RKO (cell line): ENCODE results near the gene ENTPD6.
A peak's percentile ranks its signal among the peaks of the same experiment; 100 is the strongest.
"Not testable (repeated sequence)": the region's sequence is repeated elsewhere in the genome, so short reads cannot be mapped to it uniquely, and the experiment has no call there.

Source experiments
- DNase-seq: peaks from one replicate; pipeline ENCODE4 v3.0.0-alpha.2; 2016; ENCODE audit warnings: low spot score

ENTPD6 gene

DNA sequence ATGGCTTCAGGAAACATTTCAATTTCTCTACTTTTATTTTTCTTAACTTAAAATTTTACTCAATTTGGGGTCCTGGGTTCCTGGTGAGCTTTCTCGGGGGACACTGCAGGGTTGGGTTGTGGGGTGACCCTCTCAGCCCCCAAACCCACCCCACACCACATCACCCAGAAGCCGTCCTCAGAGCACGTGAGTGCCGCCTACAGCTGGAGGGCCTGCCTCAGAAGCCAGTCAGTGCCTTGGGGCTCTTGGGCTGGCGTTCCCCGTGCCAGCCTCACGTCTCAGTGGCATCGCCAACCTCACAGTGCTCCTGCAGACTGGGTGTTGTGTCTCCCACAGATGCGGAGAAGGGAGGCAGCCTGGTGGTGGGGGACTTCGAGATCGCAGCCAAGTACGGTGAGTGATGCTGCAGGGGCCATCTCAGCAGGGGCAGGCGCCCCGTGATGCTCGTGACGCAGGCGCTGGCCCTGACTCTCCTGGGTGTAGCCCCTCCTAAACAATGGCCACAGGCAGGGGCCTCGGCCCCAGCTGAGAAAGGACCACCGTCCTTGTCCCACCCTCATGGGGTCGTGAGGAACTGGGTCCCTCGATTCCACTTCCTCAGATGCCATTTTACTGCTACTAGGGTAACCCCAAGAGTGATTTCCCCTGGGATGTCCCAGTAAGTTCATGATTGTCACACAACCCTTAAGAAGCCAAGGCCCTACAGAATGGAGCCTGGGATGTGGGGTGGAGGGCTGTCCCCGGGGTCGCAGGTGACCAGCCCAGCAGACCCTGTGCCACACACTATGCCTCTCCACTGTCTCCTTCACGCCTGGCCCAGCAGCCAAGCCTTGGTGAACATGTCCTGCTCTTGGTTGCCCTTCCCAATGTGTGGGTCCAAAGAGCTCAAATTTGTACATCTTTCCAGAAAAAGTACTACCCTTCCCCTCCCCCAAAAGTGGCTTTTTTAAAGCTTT, 28.5 kb downstream of the ENTPD6 start:
- DNase-seq = no peak

DNA sequence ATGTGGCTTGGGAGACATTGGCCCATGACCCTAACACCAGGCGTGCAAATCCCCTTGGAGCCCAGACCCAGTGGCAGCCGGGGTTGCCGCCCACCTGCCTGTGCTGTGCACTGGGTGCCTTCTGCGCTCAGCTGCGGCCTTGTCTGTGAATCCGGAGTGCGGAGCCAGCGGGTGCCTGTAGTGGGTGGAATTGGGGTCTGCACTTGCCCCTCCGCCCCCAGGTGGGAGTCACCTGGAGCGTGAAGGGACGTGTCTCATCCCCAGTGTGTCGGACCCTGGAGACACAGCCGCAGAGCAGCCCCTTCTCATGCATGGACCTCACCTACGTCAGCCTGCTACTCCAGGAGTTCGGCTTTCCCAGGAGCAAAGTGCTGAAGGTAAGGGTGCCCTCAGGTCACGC, 29.4 kb downstream of the ENTPD6 start:
- DNase-seq = no peak

DNA sequence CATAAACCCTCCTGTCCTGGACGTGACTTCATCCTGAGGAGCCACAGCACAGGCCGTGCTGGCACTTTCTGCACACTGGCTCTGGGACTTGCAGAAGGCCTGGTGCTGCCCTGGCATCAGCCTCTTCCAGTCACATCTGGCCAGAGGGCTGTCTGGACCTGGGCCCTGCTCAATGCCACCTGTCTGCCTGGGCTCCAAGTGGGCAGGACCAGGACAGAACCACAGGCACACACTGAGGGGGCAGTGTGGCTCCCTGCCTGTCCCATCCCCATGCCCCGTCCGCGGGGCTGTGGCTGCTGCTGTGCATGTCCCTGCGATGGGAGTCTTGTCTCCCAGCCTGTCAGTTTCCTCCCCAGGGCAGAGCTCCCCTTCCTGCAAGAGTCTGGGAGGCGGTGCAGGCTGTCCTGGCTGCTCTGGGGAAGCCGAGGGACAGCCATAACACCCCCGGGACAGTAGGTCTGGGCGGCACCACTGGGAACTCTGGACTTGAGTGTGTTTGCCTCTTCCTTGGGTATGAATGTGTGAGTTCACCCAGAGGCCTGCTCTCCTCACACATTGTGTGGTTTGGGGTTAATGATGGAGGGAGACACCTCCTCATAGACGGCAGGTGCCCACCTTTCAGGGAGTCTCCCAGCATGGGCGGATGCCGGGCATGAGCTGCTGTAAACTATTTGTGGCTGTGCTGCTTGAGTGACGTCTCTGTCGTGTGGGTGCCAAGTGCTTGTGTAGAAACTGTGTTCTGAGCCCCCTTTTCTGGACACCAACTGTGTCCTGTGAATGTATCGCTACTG, 30.3 kb downstream of the ENTPD6 start:
- DNase-seq = no peak

DNA sequence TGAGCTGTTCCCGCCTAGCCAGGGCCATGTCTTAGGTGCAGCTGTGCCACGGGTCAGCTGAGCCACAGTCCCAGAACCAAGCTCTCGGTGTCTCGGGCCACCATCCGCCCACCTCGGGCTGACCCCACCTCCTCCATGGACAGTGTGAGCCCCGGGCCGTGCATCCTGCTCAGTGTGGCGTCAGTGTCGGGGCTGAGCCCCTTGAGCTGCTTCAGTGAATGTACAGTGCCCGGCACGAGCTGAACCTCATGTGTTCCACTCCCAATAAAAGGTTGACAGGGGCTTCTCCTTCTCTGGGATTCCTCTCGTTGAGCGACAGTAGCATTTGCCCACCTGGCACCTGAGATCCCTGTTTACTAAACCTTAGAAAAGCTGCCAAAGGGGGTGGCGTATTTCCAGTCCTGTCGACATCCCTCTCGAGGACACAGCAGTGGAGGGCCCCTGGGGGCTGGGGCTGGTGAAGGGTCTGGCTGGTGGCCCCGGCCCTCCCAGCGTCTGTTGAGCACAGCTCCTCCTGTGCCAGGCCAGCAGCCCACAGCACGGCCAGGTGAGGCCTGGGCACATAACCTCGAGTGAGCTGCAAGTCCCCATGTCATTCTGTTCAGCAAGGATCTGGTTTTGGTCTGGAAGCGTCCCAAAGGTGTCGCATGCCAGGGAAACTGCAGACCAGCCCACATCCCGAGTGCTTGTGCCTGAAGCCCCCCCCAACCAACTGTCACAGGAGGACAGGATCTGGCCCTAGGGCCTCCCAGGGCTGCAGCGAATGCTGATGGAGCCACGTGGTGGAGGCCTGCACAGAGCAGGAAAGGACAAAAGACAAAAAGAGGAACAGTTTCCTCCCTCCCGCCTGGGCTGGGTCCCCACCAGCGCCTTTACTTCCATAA, 31.2 kb downstream of the ENTPD6 start:
- DNase-seq = no peak

GRCh38 chr20:25227317-25227831, 31.9 kb downstream of the ENTPD6 start:
- DNase-seq = peak; percentile 86

DNA sequence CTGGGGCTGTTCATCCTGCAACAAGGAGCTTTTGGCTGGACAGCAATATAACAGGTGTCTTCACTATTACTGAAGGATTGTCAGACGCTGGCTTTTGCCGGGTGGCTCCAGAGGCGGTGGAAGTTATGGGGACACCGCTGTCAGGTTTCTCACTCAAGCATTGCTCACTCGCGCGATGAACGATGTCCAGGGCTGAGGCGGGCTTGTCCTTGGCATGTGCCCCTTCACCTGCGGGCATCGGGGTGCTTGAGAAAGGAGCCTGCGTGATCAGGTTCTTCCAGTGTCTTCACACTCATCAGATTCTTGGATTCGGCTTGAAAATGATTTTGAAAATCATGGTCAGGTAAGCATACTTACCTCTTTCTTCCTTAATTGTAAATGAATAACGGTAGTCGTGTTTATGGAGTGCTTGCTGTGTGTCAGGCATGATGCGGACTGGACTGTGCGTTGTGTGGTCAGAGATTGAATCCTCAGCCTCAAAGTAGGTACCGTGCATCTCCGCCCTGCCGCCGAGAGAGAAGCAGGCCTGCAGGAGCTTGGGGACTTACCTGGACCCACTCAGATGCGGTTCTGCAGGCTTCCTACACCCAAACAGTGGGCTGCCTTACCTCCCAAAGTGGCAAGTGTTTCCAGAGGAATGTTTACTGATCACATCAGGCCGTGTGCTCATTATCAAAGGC, 34.1 kb downstream of the ENTPD6 start:
- DNase-seq = no peak

DNA sequence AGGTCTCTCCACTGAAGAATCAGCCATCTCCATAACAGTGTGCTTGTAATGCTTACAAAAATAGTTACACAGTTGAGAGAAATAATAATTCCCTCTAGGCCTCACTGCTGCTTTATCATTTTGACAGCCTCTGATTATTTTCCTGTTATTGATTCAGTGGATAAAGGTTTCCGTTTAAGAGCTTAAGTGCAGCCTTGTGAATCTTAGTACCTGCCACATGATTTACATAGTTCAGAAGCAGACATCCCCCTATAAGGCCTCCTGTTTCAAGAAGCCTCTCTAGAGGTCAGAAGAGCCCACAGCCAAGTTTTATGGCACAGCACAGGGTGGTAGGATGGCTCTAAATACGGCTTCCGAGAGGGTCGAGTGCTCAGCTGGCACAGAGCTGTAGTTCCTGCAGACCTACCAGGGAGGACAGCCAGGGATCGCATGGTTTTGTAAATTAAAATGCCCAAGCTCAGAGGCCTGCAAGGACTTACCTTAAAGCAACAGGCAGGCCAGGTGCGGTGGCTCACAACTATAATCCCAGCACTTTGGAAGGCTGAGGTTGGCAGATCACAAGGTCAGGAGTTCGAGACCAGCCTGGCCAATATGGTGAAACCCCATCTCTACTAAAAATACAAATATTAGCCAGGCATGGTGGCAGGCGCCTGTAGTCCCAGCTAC, 34.8 kb downstream of the ENTPD6 start:
- no peak for DNase-seq

DNA sequence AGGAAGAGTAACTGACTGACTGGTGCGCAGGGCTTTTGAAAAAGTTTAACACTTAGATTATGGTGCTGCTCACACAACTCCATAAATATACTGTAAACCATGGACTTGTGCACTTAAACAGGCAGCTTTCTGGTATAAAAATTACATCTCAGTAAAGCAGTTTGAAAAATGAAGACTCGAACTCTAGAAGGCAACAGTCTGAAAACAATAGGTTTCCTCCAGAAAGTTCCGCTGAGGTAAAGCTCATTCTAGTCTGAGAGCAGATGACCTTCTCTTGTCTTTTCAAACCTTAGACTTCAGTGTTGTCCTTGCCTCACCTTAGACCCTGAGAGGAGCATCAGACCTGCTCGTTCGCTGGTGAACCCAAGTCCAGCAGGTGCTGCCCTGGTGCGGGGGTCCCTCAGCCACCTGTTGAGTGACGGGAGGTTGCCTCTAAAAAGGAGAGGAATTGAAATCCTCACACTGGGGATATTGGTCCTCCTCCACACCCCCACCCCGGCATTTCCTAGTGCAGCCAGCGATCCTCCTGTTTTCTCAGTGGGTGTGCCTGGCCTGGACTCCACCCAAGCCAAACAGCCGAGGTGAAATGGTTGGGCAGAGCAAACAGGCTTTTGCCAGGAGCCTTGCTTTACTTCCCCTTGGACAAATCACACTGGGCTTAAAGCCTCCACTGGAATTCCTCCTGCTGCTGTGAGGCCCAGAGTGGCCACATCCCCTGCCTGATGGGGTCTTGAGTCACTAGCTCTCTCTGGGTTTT, 37.7 kb downstream of the ENTPD6 start:
- no peak for DNase-seq

GRCh38 chr20:25234009-25234849, 38.7 kb downstream of the ENTPD6 start:
- not testable (repeated sequence) for DNase-seq

GRCh38 chr20:25236450-25237304, 41.2 kb downstream of the ENTPD6 start:
- DNase-seq = no peak

GRCh38 chr20:25237610-25238318, 42.3 kb downstream of the ENTPD6 start:
- DNase-seq = peak; percentile 100

GRCh38 chr20:25238319-25239037, 43.0 kb downstream of the ENTPD6 start:
- DNase-seq = no peak

GRCh38 chr20:25239387-25240370, 44.2 kb downstream of the ENTPD6 start:
- no peak for DNase-seq

- not testable (repeated sequence) for DNase-seq
Observed at GRCh38 chr20:25240851-25241658, 45.5 kb downstream of the ENTPD6 start.

GRCh38 chr20:25241659-25241955, 46.1 kb downstream of the ENTPD6 start:
- DNase-seq = not testable (repeated sequence)
